CD4-positive, alpha-beta memory T cell (primary cell): ENCODE measurements around the gene SYT17. TPM values are rescaled to one million over a fixed set of nuclear protein-coding genes. Genes with fewer than 3 reads are reported as not detected.

ENCODE experiments used
- CTCF ChIA-PET: fragments of 350-600 bp; sonication (Branson Sonifier 250); formaldehyde crosslinking; loops from one replicate; lab custom pipeline; 2021; ENCODE audit warnings: inconsistent platforms; ENCODE audit not compliant: partially characterized antibody; lab: Charles Lee
- POLR2A ChIA-PET: fragments of 350-600 bp; sonication (Branson Sonifier 250); formaldehyde crosslinking; loops from one replicate; lab custom pipeline; 2021; ENCODE audit not compliant: partially characterized antibody; lab: Charles Lee
- DNase-seq, 5 donors: peaks; one replicate each; pipeline versions ENCODE4 v3.0.0 to v3.0.0-alpha.2; 2020 to 2022; ENCODE audit warnings: mixed read lengths in 1 of 5
- H3K27ac ChIP-seq: one replicate; pipeline ENCODE4 v1.7.0; 2013; ENCODE audit warnings: low read depth, low read length
- H3K27me3 ChIP-seq: 2 replicates; pipeline ENCODE4 v1.7.0; 2013; ENCODE audit warnings: mild to moderate bottlenecking, low read length, moderate library complexity; ENCODE audit not compliant: insufficient read depth
- H3K36me3 ChIP-seq: 2 replicates; pipeline ENCODE4 v1.7.0; 2013; ENCODE audit warnings: mild to moderate bottlenecking, low read length, moderate library complexity; ENCODE audit not compliant: insufficient read depth
- H3K4me1 ChIP-seq: 2 replicates; pipeline ENCODE4 v1.7.0; 2013; ENCODE audit warnings: mild to moderate bottlenecking, low read length, moderate library complexity; ENCODE audit not compliant: insufficient read depth
- H3K4me3 ChIP-seq, 2 donors: one replicate each; pipeline ENCODE4 v1.7.0; 2013; ENCODE audit warnings: low read length in 2 of 2, mild to moderate bottlenecking in 1 of 2
- H3K9me3 ChIP-seq, 2 donors: one replicate each; pipeline ENCODE4 v1.7.0; 2013; ENCODE audit warnings: low read length in 2 of 2, control low read depth in 1 of 2; ENCODE audit not compliant: control insufficient read depth in 1 of 2
- H3K27ac Mint-ChIP-seq, 7 donors: one replicate each; pipeline ENCODE4 v1.8.0; 2020 to 2021; ENCODE audit warnings: mixed read lengths in 7 of 7, mild to moderate bottlenecking in 6 of 7, inconsistent platforms in 3 of 7, moderate library complexity in 3 of 7
- H3K27me3 Mint-ChIP-seq, 2 donors: one replicate each; pipeline ENCODE4 v1.8.0; 2020 to 2021; ENCODE audit warnings: mixed read lengths in 2 of 2
- H3K36me3 Mint-ChIP-seq, 2 donors: one replicate each; pipeline ENCODE4 v1.8.0; 2020 to 2021; ENCODE audit warnings: mixed read lengths in 2 of 2, inconsistent platforms in 1 of 2, mild to moderate bottlenecking in 1 of 2
- H3K4me1 Mint-ChIP-seq, 4 donors: one replicate each; pipeline ENCODE4 v1.8.0; 2020 to 2021; ENCODE audit warnings: mixed read lengths in 4 of 4, mild to moderate bottlenecking in 1 of 4
- H3K4me3 Mint-ChIP-seq, 8 donors: one replicate each; pipeline ENCODE4 v1.8.0; 2020 to 2021; ENCODE audit warnings: mixed read lengths in 8 of 8, mild to moderate bottlenecking in 7 of 8, moderate library complexity in 6 of 8, inconsistent platforms in 3 of 8
- H3K9me3 Mint-ChIP-seq, 8 donors: one replicate each; pipeline ENCODE4 v1.8.0; 2020 to 2021; ENCODE audit warnings: mixed read lengths in 8 of 8, mild to moderate bottlenecking in 5 of 8, inconsistent platforms in 3 of 8, moderate library complexity in 1 of 8
- intact Hi-C: fragments of 100-400 bp; cut with micrococcal nuclease; formaldehyde crosslinking; loops from one replicate; pipeline ENCODE4 v1.15.1; 2023
- polyA plus RNA-seq, 2 donors: library from polyadenylated mRNA; unstranded; fragments of 300-500 nt; fragmentation: Illumina TruSeq; gene quantifications; one replicate each; pipeline ENCODE4 v1.2.3, GENCODE V29; 2021
- total RNA-seq, 2 experiments: library from RNA; stranded (reverse); gene quantifications; one replicate each; pipeline ENCODE4 v1.2.3, GENCODE V29; 2021

SYT17 gene
- total and polyA plus RNA-seq, 4 experiments from 2014 or later: not detected

DNA sequence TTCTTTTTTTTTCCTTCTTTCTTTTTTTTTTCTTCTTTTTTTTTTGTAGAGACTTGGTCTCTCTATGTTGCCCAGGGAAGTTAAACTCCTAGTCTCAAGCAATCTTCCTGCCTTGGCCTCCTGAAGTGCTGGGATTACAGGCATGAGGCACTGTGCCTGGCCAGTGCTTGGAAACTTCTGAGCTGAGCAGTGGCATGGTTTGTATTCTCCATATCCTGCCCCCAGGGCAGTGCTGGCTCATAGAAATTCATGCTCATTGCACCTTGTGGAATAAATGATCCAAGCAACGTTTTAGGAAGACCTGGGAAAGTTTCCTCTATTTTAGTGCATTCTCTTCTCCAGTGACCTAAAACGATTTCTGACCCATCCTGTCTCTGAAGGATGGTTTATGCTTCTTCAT, 16.7 kb upstream of the SYT17 start:
- peaks cover 4 to 13% of the 10 kb centered on the region in 2 donors for H3K27me3 Mint-ChIP-seq
- H3K27me3 ChIP-seq: no peaks in the 10 kb centered on the region
- peaks cover 0 to 30% (median 12%) of the 10 kb centered on the region in 8 donors for H3K9me3 Mint-ChIP-seq
- H3K9me3 ChIP-seq: no peaks in the 10 kb centered on the region
- CTCF ChIA-PET: no interaction called here
- peaks cover 0 to 2% (median 0%) of the 10 kb centered on the region in 4 donors for H3K4me1 Mint-ChIP-seq
- POLR2A ChIA-PET: no interaction called here
- intact Hi-C loops: no loop called here
- no peak overlapping the region for H3K27ac Mint-ChIP-seq
- no peaks in the 10 kb centered on the region for H3K36me3 ChIP-seq
- no peak overlapping the region for H3K27ac ChIP-seq
- H3K4me3 Mint-ChIP-seq: no peak overlapping the region
- H3K4me1 ChIP-seq: no peaks in the 10 kb centered on the region
- DNase-seq: no peak
- H3K4me3 ChIP-seq: no peak overlapping the region
- H3K36me3 Mint-ChIP-seq: no peaks in the 10 kb centered on the region

GRCh38 chr16:19152042-19152441, 16.0 kb upstream of the SYT17 start:
- no peak for DNase-seq
- Histone ChIP-seq H3K9me3 (no peaks in the 10 kb centered on the region), H3K36me3 (no peaks in the 10 kb centered on the region), H3K4me1 (no peaks in the 10 kb centered on the region), H3K27ac (no peak overlapping the region), H3K4me3 (no peak overlapping the region), H3K27me3 (no peaks in the 10 kb centered on the region)
- H3K4me3 Mint-ChIP-seq: no peak overlapping the region
- ChIA-PET POLR2A (no interaction called here), CTCF (no interaction called here)
- peaks cover 3 to 10% of the 10 kb centered on the region in 2 donors for H3K27me3 Mint-ChIP-seq
- peaks cover 0 to 30% (median 12%) of the 10 kb centered on the region in 8 donors for H3K9me3 Mint-ChIP-seq
- no peaks in the 10 kb centered on the region for H3K36me3 Mint-ChIP-seq
- H3K4me1 Mint-ChIP-seq: peaks cover 0 to 2% (median 0%) of the 10 kb centered on the region in 4 donors
- H3K27ac Mint-ChIP-seq: no peak overlapping the region
- intact Hi-C loops: no loop called here

DNA sequence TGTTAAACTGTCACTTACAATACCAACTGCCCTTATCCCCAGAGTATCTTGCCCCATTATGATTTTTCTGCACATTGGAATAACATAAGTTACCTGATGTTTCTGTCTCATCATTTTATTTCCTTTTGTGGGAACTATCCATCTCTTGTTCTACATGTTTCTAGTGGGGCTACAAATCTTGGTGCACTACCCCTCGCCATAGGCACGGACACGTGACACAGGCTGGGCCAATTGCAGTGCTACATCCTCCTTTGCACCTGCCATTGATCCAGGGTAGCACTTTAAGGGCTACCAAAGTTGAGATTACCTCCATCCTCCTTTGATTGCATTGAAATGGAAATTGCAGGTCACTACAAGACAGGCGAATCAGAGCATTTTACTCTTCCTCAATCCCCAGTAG, 14.2 kb upstream of the SYT17 start:
- ChIA-PET CTCF (no interaction called here), POLR2A (no interaction called here)
- no peak overlapping the region for H3K27ac Mint-ChIP-seq
- no peaks in the 10 kb centered on the region for H3K27me3 ChIP-seq
- peaks cover 4% of the 10 kb centered on the region in 2 donors for H3K27me3 Mint-ChIP-seq
- H3K4me1 Mint-ChIP-seq: peaks cover 0 to 2% (median 0%) of the 10 kb centered on the region in 4 donors
- H3K9me3 ChIP-seq: no peaks in the 10 kb centered on the region
- H3K9me3 Mint-ChIP-seq: peaks cover 0 to 12% (median 3%) of the 10 kb centered on the region in 8 donors
- no peak overlapping the region for H3K4me3 ChIP-seq
- H3K27ac ChIP-seq: no peak overlapping the region
- H3K4me1 ChIP-seq: no peaks in the 10 kb centered on the region
- H3K36me3 ChIP-seq: no peaks in the 10 kb centered on the region
- H3K4me3 Mint-ChIP-seq: no peak overlapping the region
- DNase-seq: no peak
- H3K36me3 Mint-ChIP-seq: no peaks in the 10 kb centered on the region
- intact Hi-C loops: no loop called here

- Histone ChIP-seq H3K9me3 (no peaks in the 10 kb centered on the region), H3K4me3 (no peak overlapping the region), H3K36me3 (no peaks in the 10 kb centered on the region), H3K27me3 (no peaks in the 10 kb centered on the region), H3K27ac (no peak overlapping the region), H3K4me1 (no peaks in the 10 kb centered on the region)
- no peak overlapping the region for H3K4me3 Mint-ChIP-seq
- peaks cover 0 to 10% (median 3%) of the 10 kb centered on the region in 8 donors for H3K9me3 Mint-ChIP-seq
- ChIA-PET CTCF (no interaction called here), POLR2A (no interaction called here)
- H3K27me3 Mint-ChIP-seq: peaks cover 1 to 12% of the 10 kb centered on the region in 2 donors
- DNase-seq: no peak
- H3K36me3 Mint-ChIP-seq: no peaks in the 10 kb centered on the region
- intact Hi-C loops: no loop called here
- no peaks in the 10 kb centered on the region for H3K4me1 Mint-ChIP-seq
- no peak overlapping the region for H3K27ac Mint-ChIP-seq
These were observed 6.0 kb upstream of the SYT17 start for GRCh38 chr16:19162085-19162484.

DNA sequence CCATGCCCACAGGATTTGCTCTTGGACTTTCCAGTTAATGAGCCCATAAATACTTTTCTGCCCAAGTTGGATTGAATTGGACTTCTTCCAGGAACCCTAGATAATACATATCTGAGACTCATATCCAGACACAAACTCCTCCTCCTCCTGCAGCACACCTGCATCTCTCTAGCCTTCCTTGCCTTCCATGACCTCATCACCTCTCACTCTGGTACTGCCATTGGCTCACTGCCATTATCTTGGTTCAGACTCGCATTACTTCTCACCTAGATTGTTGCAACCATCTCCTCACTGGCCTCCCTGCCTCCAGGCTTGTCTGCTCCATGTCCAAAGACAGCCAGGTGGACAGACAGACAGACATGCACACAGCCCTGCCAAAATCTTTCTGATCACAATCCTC, 4.8 kb upstream of the SYT17 start:
- Mint-ChIP-seq H3K9me3 (peaks cover 0 to 10% (median 3%) of the 10 kb centered on the region in 8 donors), H3K27me3 (peaks cover 1 to 12% of the 10 kb centered on the region in 2 donors), H3K36me3 (no peaks in the 10 kb centered on the region), H3K27ac (no peak overlapping the region), H3K4me3 (peak overlapping the region in 1 of 8 donors; percentile 46), H3K4me1 (no peaks in the 10 kb centered on the region)
- Histone ChIP-seq H3K36me3 (no peaks in the 10 kb centered on the region), H3K27me3 (no peaks in the 10 kb centered on the region), H3K4me1 (no peaks in the 10 kb centered on the region), H3K4me3 (no peak overlapping the region), H3K9me3 (no peaks in the 10 kb centered on the region), H3K27ac (no peak overlapping the region)
- ChIA-PET CTCF (no interaction called here), POLR2A (no interaction called here)
- no peak for DNase-seq
- intact Hi-C loops: no loop called here

- ChIA-PET POLR2A (no interaction called here), CTCF (no interaction called here)
- H3K27me3 ChIP-seq: no peaks in the 10 kb centered on the region
- H3K36me3 ChIP-seq: no peaks in the 10 kb centered on the region
- Mint-ChIP-seq H3K36me3 (no peaks in the 10 kb centered on the region), H3K9me3 (peaks cover 0 to 10% (median 3%) of the 10 kb centered on the region in 8 donors), H3K27ac (no peak overlapping the region), H3K27me3 (peaks cover 1 to 10% of the 10 kb centered on the region in 2 donors), H3K4me3 (no peak overlapping the region), H3K4me1 (no peaks in the 10 kb centered on the region)
- intact Hi-C loops: no loop called here
- no peak overlapping the region for H3K4me3 ChIP-seq
- DNase-seq: no peak
- H3K4me1 ChIP-seq: no peaks in the 10 kb centered on the region
- H3K9me3 ChIP-seq: no peaks in the 10 kb centered on the region
- H3K27ac ChIP-seq: no peak overlapping the region
These were observed 3.8 kb upstream of the SYT17 start for GRCh38 chr16:19164285-19164684.

DNA sequence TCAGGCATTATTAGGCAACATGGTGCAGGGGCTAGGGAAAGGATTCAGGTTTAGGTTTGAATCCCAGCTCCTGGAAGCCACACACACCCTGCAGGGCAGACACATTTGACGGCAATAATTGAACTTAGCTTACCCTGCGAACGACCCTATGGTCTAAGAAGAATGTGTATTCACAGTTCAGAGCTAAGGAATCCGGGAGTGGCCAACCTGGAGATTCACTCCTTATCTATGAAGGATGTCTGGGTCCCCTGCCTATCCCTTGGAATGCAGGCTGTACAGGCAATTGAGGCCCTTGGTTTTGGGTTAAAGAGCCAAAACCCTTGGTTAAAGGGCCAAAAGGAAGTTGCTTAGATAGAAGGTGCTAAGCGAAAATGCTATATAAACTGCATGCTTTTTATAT, 2.9 kb upstream of the SYT17 start:
- Histone ChIP-seq H3K9me3 (no peaks in the 10 kb centered on the region), H3K4me3 (no peak overlapping the region), H3K36me3 (no peaks in the 10 kb centered on the region), H3K4me1 (no peaks in the 10 kb centered on the region), H3K27me3 (no peaks in the 10 kb centered on the region), H3K27ac (no peak overlapping the region)
- ChIA-PET POLR2A (no interaction called here), CTCF (no interaction called here)
- DNase-seq: no peak
- H3K36me3 Mint-ChIP-seq: peaks cover 0 to 3% of the 10 kb centered on the region in 2 donors
- intact Hi-C loops: no loop called here
- H3K9me3 Mint-ChIP-seq: peaks cover 0 to 10% (median 3%) of the 10 kb centered on the region in 8 donors
- H3K4me3 Mint-ChIP-seq: no peak overlapping the region
- no peak overlapping the region for H3K27ac Mint-ChIP-seq
- peaks cover 9 to 18% of the 10 kb centered on the region in 2 donors for H3K27me3 Mint-ChIP-seq
- peaks cover 0 to 5% (median 1%) of the 10 kb centered on the region in 4 donors for H3K4me1 Mint-ChIP-seq

- Mint-ChIP-seq H3K4me1 (peaks cover 0 to 5% (median 1%) of the 10 kb centered on the region in 4 donors), H3K36me3 (peaks cover 0 to 3% of the 10 kb centered on the region in 2 donors), H3K9me3 (peaks cover 0 to 10% (median 3%) of the 10 kb centered on the region in 8 donors), H3K27me3 (peaks cover 8 to 22% of the 10 kb centered on the region in 2 donors), H3K27ac (no peak overlapping the region), H3K4me3 (no peak overlapping the region)
- no peaks in the 10 kb centered on the region for H3K9me3 ChIP-seq
- H3K4me3 ChIP-seq: no peak overlapping the region
- intact Hi-C loops: no loop called here
- ChIA-PET CTCF (no interaction called here), POLR2A (no interaction called here)
- DNase-seq: no peak
- H3K4me1 ChIP-seq: no peaks in the 10 kb centered on the region
- no peaks in the 10 kb centered on the region for H3K36me3 ChIP-seq
- no peaks in the 10 kb centered on the region for H3K27me3 ChIP-seq
- H3K27ac ChIP-seq: no peak overlapping the region
These were observed 1.5 kb upstream of the SYT17 start for GRCh38 chr16:19166500-19166899.
